GM04503 (cell line): ENCODE results near the gene SLC38A1.

ENCODE experiments used
- DNase-seq: peaks from one replicate; pipeline ENCODE4 v3.0.0-alpha.2; 2012; ENCODE audit warnings: low read depth

Gene SLC38A1

DNA sequence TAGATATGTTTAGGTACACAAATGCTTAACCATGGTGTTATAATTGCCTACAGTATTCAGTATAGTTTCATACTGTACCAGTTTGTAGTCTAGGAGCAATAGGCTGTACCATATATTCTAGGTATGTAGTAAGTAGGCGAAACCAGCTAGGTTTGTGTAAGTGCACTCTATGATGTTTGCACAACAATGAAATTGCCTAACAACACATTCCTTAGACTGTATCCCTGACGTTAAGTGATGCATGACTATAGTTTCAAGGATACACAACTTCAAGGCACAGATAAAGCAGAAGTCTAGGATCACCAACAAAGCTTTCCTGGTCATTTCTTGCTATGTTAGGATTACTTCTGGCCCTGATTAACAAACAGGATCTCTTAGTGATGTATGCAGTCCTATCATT is 135.1 kb downstream of the SLC38A1 start:
- no peak for DNase-seq
